ENCODE data around the gene STAG3. TPM values are rescaled to one million over a fixed set of nuclear protein-coding genes. Genes with fewer than 3 reads are reported as not detected.

The STAG3 gene
- total and polyA plus RNA-seq, 2 donors (not counting 3 experiments of a cell fraction or from before 2014, with no cell fraction given), result 0.29 to 1.4 TPM

- no peaks in the 10 kb centered on the region for H3K9me1 ChIP-seq (replicated peaks; ENCODE audit: control insufficient read depth, extremely low read depth, insufficient read depth, low read length)
- H3K79me2 ChIP-seq (ENCODE audit: control insufficient read depth, insufficient read depth, low read length), result peaks cover 4% of the 10 kb centered on the region
- H3K9me3 ChIP-seq (replicated peaks; ENCODE audit: control insufficient read depth, insufficient read depth, low read length), result no peaks in the 10 kb centered on the region
- no peak overlapping the region for H2AFZ ChIP-seq (ENCODE audit: low read depth, low read length)
- no peak for TF ChIP-seq MYC (IDR thresholded peaks at IDR 0.05; ENCODE audit: low read depth, low read length)
- TF ChIP-seq JUN (IDR thresholded peaks at IDR 0.05; ENCODE audit: borderline replicate concordance, insufficient read depth, insufficient read length, low read depth), result no peak
- no peak for TF ChIP-seq POLR2AphosphoS5 (IDR thresholded peaks at IDR 0.05; ENCODE audit: insufficient read depth, low read depth, low read length)
- TF ChIP-seq FOS (IDR thresholded peaks at IDR 0.05; ENCODE audit: borderline replicate concordance, insufficient read depth, low read length), result no peak
- TF ChIP-seq, protein P1, sequence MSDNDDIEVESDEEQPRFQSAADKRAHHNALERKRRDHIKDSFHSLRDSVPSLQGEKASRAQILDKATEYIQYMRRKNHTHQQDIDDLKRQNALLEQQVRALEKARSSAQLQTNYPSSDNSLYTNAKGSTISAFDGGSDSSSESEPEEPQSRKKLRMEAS (IDR thresholded peaks at IDR 0.05; ENCODE audit: insufficient read depth, insufficient read length), result no peak
- TF ChIP-seq, protein P2, sequence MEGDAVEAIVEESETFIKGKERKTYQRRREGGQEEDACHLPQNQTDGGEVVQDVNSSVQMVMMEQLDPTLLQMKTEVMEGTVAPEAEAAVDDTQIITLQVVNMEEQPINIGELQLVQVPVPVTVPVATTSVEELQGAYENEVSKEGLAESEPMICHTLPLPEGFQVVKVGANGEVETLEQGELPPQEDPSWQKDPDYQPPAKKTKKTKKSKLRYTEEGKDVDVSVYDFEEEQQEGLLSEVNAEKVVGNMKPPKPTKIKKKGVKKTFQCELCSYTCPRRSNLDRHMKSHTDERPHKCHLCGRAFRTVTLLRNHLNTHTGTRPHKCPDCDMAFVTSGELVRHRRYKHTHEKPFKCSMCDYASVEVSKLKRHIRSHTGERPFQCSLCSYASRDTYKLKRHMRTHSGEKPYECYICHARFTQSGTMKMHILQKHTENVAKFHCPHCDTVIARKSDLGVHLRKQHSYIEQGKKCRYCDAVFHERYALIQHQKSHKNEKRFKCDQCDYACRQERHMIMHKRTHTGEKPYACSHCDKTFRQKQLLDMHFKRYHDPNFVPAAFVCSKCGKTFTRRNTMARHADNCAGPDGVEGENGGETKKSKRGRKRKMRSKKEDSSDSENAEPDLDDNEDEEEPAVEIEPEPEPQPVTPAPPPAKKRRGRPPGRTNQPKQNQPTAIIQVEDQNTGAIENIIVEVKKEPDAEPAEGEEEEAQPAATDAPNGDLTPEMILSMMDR (IDR thresholded peaks at IDR 0.05; ENCODE audit: extremely low read depth in 1 of 2, insufficient read depth in 1 of 2, low read depth in 1 of 2, low read length in 2 of 2), result no peak
- TF ChIP-seq EZH2 (IDR thresholded peaks at IDR 0.05; ENCODE audit: borderline replicate concordance, low read depth, low read length, severe bottlenecking), result no peak
- no peak for TF ChIP-seq GATA2 (IDR thresholded peaks at IDR 0.05; ENCODE audit: insufficient read depth, insufficient read length, low read depth, low read length)
- no peak for TF ChIP-seq POLR2A (IDR thresholded peaks at IDR 0.05; ENCODE audit: low read depth, low read length)
- H3K9ac ChIP-seq (replicated peaks; ENCODE audit: extremely low read depth, insufficient read depth, low read length), result no peak overlapping the region
- ChIA-PET POLR2A (no interaction called here), CTCF (no interaction called here)
- H3K4me1 ChIP-seq (ENCODE audit: control insufficient read depth, extremely low read depth, insufficient read depth, low read length), result peaks cover 5% of the 10 kb centered on the region
- dilution Hi-C loops (cut with MboI; ENCODE audit: extremely low pct_ligation_motif_present, low sequenced_read_pairs), result no loop called here
- FAIRE-seq (no peak), DNase-seq (ENCODE audit: low read depth, low spot score) (no peak)
- no peaks in the 10 kb centered on the region for H3K27me3 ChIP-seq (ENCODE audit: control insufficient read depth in 2 of 2, insufficient read depth in 2 of 2, low read length in 2 of 2)
- H3K36me3 ChIP-seq (ENCODE audit: control insufficient read depth in 2 of 2, extremely low read depth in 1 of 2, insufficient read depth in 2 of 2, low read length in 2 of 2), result peaks cover 0 to 3% of the 10 kb centered on the region in 2 experiments
- BruUV-seq (replicated peaks), result no TSS peak
- intact Hi-C loops (cut with micrococcal nuclease), result no loop called here
- H3K4me2 ChIP-seq (ENCODE audit: insufficient read depth, low read length), result no peak overlapping the region
- no peak overlapping the region for H3K4me3 ChIP-seq (replicated peaks in 1 of 3; ENCODE audit: insufficient read depth in 1 of 3, low read depth in 1 of 3, low read length in 3 of 3)
- no peaks in the 10 kb centered on the region for H4K20me1 ChIP-seq (replicated peaks; ENCODE audit: control insufficient read depth, extremely low read depth, insufficient read depth, low read length)
- no peak overlapping the region for H3K27ac ChIP-seq (ENCODE audit: insufficient read depth, low read depth, low read length)
Measured at GRCh38 chr7:100173806-100174495, 3.8 kb upstream of the STAG3 start.

Data from endothelial cell of umbilical vein (primary cell).